HG03378 (cell line): Measurements from ENCODE around the gene MGAT5.

Source experiments
- ATAC-seq: cut with Tn5 transposase; IDR thresholded peaks from one replicate; pipeline ENCODE4 v1.9.1; 2021; ENCODE audit warnings: mild to moderate bottlenecking, moderate library complexity; ENCODE audit not compliant: unreplicated experiment

The MGAT5 gene

GRCh38 chr2:134386310-134386709 is 132.4 kb downstream of the MGAT5 start:
- ATAC-seq: no peak

DNA sequence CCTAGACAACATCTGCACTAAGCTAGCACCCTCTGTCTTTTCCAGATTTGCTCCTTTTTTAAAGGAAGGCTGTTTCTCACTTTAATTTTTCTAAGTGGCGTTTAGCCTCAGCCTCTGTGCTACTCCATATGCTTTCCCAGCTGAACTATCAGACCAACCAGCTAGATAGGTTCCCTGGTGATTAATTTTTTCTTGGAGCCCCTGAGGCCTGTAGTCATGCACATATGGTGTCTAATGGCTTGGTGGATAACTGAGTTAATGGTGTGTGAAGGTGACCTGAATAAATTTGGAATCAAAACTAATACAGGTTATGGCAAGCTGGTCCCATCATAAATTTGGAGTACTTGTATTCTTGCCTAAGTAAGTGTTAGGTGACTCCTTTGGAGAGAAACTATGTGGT is 135.5 kb downstream of the MGAT5 start:
- ATAC-seq: no peak

GRCh38 chr2:134391751-134392160 is 137.9 kb downstream of the MGAT5 start:
- peak; percentile 81 for ATAC-seq

DNA sequence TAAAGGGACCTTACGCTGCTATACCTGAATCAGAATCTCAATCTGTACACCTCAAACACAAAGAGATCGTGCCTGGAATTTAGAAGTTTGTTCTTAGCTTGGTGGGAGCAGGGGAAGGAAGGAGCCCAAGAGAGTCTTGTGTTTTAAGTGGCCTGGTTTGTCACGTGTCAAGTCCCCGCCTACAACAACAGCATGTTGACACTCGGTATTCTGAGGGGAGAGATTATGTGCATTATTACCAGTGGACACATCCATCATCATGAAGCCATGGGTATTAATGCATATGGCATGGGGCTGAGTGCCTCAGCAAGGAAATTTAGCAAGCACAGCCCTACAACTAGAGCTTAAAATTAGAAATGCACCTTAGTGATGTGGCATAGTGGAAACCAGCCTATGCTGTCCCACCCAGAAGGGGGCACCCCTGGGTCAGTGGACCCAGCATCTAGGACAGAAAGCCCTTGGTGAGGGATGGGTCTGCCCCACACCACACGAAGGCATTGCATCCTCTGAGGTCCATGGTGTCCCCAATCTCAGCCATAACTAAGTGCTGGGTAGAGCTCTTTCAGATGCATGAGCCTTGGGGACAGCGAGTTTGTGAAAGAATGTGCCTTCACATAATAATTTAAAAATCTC is 138.7 kb downstream of the MGAT5 start:
- no peak for ATAC-seq

- ATAC-seq: no peak
These were observed 139.2 kb downstream of the MGAT5 start for GRCh38 chr2:134393075-134393461.

GRCh38 chr2:134395779-134396178 is 141.9 kb downstream of the MGAT5 start:
- no peak for ATAC-seq

DNA sequence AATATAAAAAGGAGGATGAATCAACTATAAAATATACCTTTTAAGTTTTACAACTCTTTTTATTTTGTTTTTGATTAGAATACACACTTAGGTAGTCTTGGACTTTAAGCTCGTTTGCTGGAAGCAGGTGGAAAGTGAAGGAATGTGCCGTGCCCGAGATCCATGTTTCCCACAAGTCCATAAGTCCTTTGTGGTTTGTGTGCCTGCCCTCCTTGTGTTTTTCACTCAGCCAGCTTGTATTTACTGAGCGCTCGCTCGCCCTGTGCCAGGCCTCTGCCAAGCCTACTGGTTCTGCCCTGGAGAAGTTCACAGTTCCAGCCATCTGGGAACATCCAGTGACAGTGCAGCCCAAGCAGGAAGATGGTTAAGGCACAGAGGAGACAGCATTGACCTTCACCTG is 142.6 kb downstream of the MGAT5 start:
- ATAC-seq: no peak

DNA sequence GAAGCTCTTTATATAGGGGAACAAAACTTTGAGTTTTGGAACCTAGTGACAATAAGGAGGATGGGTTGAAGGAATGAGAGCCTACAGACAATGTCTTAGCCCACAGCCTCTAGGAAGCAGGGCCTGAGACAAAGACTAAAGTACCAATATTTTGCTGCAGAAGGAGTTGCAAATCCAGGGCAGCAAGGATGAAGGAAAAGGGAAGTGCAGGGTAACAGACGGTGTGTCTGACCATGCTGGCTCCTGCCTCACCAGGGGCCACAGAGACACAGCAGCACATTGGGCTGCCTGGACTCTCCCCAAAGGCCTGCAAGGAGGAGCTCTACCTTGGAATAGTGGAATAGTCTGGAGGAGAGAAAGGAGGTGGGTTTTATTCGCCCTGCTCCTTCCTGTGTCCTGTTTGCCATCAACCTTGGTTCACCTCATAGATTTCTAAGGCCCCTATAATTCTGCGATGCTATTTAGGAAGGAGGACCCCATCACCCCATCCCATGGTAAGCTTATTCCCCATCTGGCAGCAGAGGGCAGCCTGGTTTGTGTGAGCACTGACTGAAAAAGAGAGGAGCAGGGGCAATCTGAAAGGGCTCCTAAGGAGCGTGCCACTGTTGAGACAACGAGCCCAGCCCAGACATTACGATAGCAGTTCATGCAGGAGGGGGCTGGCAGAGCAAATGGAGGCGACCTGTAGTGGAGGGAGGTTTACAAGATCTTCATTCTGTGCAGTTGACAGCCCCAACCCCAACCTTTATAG is 143.4 kb downstream of the MGAT5 start:
- no peak for ATAC-seq

GRCh38 chr2:134398300-134398699 is 144.4 kb downstream of the MGAT5 start:
- ATAC-seq: no peak

DNA sequence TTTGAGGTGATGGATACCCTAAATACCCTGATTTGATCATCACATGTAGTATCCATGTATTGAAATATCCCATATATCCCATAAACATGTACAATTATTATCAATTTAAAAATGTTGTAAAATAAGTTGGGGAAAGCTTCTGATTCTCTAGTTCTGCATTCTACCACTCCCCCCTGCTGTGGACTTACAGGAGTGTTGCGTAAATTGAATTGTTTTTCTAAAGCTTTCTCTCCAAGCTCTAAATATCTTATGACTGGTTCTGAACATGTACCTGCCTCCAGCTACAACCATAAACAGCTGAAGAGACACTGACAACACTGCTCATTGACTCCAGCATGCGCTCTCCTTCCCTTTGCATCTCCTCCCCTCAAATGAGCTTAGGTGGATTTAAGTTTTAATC is 145.2 kb downstream of the MGAT5 start:
- ATAC-seq: no peak

GRCh38 chr2:134401081-134401497 is 147.2 kb downstream of the MGAT5 start:
- ATAC-seq: no peak

DNA sequence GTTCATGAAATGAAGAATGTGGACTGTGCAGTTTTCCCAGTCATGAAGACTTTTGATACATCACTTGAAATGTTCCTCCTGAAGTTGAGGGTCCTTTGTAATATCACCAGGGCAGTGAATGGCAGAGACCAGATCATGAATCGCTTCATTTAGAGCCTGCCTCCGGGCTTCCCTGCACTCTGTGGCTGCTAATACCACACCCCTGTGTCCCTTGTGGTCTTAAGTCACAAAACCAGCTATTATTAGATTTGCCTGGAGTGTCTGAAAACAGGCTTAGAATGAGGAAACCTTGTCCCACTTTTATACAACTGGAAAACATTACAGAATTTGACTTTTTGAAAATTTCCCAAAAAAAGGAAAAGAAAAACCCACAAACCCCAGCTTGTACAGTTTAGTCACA is 147.9 kb downstream of the MGAT5 start:
- ATAC-seq: no peak

- ATAC-seq: no peak
These were observed 148.5 kb downstream of the MGAT5 start for GRCh38 chr2:134402410-134402809.

DNA sequence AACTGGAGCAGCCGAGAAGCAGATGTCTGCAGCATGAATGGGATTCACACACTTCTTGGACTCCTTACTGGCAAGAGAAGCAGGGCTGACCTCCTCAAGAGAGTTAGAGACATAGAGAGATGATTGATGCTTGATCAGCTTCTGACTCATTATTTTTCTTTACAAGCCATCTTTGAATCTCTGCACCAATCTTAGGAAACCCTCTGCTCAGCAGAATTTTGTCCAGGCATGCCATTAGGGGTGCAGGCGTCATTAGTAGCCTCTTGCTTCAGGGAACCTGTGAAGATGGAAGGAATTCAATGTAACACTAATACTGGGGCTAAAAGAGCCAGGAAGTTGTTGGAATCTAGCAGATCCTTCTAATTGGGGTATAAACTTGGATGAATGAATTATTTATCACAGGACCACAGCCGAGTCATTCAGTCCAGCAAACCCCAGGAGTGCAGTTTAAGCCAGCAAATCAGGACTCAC is 151.8 kb downstream of the MGAT5 start:
- ATAC-seq: no peak

- no peak for ATAC-seq
These were observed 152.4 kb downstream of the MGAT5 start for GRCh38 chr2:134406311-134406710.

GRCh38 chr2:134406736-134407135 is 152.9 kb downstream of the MGAT5 start:
- ATAC-seq: no peak

DNA sequence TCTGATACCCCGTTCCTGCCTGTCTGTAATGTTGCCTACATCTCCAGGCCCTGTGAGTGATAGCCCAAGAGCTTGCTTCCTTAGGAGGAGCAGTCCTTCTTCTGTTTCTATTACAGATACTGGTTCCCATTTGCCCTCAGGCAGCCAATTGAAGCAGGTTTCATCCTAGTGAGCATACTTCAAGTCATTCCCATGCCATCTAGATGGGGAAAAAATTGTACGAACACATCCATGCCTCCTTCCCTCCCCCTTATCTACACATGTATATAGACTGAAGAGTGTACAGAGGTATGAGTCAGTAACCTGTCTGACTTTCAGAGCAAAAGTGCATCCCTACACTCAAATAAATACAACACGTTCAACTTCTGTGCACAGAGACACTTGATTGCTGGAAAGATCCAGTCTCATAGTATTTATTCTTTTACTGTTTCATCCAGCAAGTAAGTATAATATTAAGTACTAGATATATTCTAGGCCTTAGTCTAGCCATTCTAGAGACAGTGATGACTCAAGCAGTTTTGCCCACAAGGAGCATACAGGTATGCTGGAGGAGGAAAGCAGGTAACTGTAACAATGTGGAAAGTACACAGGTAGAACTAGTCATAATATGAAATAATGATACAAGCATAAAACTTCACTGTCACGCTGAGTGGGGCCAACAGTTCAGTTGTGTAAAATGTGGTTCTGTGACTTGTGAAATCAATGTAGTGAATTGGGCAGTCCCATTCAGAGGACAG is 153.4 kb downstream of the MGAT5 start:
- ATAC-seq: no peak

DNA sequence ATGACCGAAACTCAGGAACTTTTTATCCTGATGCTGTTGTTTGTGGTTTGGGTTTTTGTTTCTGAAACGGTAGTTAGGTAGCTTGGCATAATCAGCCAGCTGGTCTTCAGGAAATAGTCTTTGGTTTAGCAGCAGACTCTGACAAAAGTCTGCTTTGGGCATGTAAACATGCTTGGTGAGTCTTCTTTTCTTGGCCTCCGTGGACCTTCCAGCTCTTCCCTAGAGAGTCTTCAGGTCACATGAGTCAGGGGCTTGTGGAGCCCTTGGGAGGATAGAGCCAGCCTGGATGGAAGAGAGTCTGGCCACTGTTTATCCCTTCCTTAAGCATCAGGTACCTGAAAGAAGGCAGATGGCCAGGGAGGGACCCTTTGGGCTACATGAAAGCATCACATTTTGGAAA is 154.5 kb downstream of the MGAT5 start:
- ATAC-seq: no peak

DNA sequence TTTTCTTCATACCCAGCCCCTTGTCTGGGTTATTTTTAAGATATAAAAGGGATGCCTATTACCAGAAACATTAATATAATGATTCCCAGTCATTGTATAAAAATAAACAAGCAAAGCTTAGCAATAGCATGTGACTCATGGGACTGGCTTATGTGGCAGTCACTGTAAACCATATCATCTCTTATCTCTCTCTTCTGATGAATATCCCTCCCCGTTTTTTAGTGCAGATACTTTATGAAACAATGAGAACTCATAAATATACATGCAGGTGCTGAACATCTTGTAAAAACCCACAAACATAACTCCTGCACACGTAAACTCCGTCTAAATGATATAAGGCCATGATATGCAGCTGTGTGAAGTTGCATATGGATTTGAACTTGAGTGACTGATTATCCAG is 154.9 kb downstream of the MGAT5 start:
- ATAC-seq: no peak

DNA sequence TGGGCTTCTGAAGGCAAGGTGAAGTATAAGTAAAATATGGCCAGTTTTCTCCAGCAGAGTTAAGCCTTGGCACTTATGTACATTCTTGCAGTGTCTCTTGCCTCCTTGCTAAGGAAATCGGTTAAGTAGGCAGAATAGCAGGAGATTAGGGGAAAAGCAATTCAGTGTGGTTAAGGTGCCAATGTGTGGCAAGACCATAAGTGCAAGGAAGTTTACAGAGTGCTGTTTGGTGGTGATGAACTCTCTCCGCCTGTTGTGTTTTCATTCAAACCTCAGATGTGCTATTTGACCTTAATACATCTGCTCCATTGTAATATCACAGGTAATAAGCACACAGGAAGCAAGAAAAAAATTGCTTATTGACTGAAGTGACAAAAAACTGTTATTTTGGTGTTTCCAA is 156.1 kb downstream of the MGAT5 start:
- ATAC-seq: no peak

- no peak for ATAC-seq
These were observed 157.0 kb downstream of the MGAT5 start for GRCh38 chr2:134410831-134411231.

DNA sequence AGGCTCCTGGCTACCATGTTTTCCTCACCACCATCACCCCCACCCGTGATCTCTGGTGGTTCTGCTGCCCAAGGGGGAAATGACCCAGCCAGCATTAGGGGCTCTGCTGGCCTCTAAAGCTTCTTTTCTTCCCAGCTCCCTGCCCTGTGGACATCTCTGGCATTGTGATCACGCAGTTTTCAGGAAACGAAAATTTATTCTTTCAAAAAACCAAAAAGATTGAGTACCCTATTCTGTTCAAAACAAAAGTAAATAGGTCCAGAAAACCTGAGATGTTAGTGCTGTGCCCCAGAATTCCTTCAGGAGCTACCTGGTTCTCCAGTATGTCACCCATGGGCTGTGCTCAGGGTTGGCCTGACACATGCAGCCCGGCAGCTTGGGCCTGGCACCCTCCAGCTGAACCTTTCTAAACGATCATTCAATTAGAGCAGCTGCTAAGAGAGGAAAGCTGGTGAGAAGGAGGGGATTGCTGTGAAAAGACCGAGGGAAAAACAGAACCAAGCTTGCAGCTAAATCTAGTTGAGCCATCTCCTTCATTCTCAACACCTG is 157.5 kb downstream of the MGAT5 start:
- ATAC-seq: no peak
